NOMO-1 treated with DMSO at 0.1 percent for 48 hours (cell line): ENCODE results near the gene DCN.

Experiments
- DNase-seq: peaks from one replicate; lab custom pipeline; 2025; ENCODE audit not compliant: unreplicated experiment; lab: John Stamatoyannopoulos, UW

Gene DCN

GRCh38 chr12:91140026-91140931, 42.3 kb downstream of the DCN start:
- DNase-seq = no peak

DNA sequence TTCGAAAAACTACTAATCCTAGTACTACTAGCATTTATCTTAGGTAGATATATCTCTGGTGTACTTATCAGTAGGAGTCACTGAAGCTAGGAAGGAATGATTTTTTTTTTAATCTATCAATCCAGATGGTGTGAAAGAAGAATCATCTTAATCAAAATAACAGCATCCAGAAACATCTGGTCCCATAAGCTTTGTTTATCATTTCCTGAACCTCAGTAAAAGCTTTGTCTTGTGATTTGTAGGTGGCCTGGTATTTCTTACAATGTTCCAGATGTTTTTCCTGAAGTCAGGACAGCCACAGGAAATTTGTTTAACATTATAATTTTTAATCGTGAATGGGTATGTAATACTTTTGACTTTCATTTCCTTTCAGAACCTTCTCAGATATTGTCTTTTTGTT, 43.3 kb downstream of the DCN start:
- DNase-seq = no peak

- DNase-seq = no peak
Measured at GRCh38 chr12:91138337-91138920, 44.2 kb downstream of the DCN start.

DNA sequence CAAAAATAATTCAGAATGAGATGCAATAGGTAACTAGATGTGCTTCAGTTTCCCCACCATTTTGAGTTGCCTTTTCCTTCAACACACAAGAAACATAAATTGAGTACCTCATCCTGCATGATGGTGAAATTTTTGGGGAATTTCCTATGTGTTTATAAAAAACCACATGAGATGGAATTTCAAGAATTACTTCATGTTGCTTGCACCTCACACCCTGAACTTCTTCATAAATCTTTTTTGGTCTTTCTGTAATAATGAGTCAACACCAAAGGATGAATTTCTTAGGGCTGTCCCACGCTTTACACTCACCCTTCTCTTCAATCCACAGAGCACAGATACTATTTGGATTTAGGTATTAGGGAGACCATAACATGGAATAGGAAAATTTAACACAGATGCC, 48.7 kb downstream of the DCN start:
- no peak for DNase-seq

- no peak for DNase-seq
Measured at GRCh38 chr12:91129662-91130362, 52.8 kb downstream of the DCN start.

DNA sequence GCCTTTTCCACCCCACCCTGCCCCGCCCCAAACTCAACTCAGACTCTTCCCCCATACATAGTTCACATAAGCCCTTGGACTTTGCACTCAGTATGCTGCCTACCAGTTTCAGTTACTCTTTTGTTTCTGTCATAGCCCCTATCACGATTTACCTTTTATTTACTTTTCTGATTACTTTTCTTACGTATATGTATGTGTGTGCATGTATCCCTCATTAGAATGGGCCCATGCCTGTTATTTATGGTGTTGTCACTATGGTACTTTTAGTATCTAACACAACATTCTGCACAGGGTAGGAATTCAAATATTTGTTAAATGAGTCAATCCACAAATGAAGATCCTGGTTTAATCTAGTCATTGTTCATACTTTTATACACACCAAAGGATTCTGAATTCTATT, 54.9 kb downstream of the DCN start:
- no peak for DNase-seq

GRCh38 chr12:91127306-91127705, 55.3 kb downstream of the DCN start:
- no peak for DNase-seq

DNA sequence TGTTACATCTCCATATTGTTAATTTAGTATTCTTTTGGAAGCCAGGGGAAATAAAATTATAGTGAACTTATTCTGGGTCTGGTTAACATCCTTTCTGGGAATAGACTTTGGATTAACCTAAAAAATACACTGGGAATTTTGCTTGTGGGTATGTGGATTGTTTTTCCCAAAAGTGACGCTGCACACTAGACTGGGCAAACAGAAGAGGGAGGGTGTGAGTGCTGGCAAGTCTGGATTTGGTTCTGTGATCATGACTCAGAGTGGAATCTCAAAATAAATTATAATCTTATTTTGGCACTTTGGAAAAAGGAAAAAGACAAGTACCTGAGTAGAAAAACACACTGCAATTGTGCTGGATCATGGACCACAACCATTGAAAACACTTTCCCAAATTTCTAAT, 56.1 kb downstream of the DCN start:
- no peak for DNase-seq

DNA sequence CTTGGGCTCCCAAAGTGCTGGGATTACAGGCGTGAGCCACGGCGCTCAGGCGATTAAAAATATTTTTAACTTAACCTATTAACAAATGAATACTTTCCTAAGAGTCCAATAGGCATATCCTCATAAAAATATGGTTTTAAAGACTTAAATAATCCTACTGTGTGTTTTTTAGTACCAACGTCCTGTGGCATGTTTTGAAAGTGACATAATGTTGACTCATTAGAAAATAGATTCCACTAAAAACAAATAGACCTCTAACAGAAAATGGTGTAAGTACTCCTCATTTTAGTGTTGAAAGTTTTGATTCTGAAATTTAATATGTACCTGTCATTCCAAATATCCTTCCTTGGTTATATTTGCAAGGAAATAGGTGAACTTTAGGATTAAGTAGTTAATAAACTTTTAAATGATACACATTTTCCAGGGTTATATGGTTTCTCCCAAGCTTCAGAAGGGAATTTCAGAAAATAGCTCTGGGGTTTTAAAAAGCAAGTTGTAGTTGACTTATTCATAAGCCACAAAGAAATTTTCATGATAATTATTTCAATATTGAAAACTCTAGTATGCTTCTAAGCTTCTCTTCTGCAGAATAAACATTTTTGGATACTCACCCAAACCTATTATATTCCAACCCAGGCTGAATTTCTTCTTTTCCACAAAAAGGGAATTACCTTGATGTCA, 59.2 kb downstream of the DCN start:
- no peak for DNase-seq

GRCh38 chr12:91120781-91121180, 61.8 kb downstream of the DCN start:
- no peak for DNase-seq

- DNase-seq = no peak
Measured at GRCh38 chr12:91119089-91119488, 63.5 kb downstream of the DCN start.

GRCh38 chr12:91113621-91114020, 69.0 kb downstream of the DCN start:
- DNase-seq = no peak

DNA sequence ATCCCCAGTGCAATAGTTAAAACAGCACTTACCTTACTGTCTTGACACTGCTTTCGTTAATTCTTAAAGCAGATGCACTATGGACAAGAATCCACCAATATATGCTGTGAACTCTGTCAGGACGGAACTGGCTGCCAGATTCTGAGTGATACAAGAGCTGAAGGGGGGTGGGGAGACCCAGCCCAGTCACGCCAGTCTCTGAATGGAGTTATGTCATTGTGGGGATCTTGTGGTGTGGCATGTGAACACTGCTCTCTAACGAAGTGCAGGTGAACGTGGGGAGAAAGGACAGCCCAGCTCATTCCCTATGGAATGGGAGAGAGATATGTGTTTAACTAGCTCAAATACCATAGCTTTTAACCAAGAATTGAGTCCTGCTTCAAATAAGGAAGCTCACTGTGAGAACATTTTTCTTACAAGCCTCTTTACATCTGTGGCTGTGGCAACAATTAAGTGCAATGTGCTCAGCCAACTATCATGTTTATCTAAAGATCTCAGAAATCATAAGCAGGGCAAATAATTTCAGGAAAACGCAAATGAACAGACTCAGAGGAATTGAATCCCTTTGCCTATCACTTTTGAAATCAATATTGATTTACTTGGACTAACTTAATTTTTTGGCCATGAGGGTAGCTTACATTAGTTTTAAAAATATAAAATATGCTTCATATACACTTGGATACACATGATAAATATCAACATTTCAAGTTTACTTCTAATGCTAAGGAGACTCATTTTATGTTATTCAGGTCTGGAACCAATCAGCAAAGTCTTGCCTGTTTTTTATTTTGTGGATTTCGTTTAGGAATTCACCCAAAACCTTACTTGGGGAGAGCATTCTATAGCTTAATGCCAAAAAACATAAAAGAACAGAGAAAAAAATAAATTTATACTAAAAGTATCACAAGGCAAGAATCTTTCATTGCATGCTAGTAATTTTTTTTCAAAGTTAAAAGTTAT, 71.0 kb downstream of the DCN start, which contains the start of gene LUM:
Gene LUM, minus strand, starts transcription at position 129 of the 960 bp plus-strand sequence. CDS start 2,515 bp downstream, outside the sequence.
- DNase-seq = no peak

- DNase-seq = no peak
Measured at GRCh38 chr12:91110311-91110924, 72.2 kb downstream of the DCN start.

GRCh38 chr12:91109581-91110310, 72.9 kb downstream of the DCN start:
- no peak for DNase-seq

DNA sequence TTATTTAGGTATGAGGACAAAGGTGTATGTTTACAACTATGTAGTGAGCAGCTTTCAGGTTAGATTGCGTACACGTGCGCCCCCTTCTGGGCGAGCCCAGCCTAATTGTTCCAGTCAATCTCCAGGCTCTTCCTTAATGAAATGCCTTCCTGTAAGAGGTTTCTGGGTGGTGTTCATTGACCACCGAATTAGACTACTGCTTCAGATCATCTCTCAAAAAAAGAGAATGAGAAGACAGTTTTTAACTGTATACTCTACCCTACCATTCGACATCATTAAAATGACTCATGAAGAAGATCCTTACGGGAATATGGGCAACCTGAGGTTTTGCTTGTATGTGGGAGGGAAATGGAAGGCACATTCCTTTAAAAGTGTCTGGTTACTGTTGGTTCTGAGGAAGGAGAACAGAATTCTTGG, 73.5 kb downstream of the DCN start:
- peak; percentile 59 for DNase-seq

DNA sequence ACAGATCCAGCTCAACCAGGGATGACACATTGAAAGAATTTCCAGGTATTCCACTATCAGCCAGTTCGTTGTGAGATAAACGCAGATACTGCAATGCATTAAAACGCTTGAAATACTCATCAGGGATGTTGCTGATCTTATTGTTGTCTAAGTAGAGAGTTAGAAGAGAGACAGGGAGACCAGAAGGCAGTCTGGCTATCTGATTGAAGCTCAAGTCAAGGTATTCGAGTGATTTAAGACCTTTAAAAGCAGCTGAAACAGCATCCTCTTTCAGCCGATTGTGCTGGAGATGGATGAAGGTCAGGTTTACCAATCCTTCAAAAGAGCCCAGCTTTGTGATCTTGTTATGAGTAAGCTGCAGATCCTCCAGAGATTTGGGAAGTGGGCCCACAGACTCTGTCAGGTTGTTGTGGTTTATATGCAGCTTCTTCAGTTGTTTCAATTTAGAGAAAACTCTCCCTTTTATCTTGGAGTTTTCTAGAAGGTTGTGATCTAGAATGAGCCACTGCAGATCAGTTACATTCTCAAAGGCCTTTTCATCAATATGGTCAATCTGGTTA, 74.3 kb downstream of the DCN start:
- DNase-seq = no peak

- no peak for DNase-seq
Measured at GRCh38 chr12:91106283-91106682, 76.3 kb downstream of the DCN start.

GRCh38 chr12:91105807-91106206, 76.8 kb downstream of the DCN start:
- DNase-seq = no peak
